ENCODE data around the gene SCFD2. TPM values are rescaled to one million over a fixed set of nuclear protein-coding genes. Genes with fewer than 3 reads are reported as not detected.
"Not testable (repeated sequence)": the region's sequence is repeated elsewhere in the genome, so short reads cannot be mapped to it uniquely, and the experiment has no call there.

The SCFD2 gene
- total and polyA plus RNA-seq, 8 donors, result 11.4 to 26.6 (median 13.7) TPM

DNA sequence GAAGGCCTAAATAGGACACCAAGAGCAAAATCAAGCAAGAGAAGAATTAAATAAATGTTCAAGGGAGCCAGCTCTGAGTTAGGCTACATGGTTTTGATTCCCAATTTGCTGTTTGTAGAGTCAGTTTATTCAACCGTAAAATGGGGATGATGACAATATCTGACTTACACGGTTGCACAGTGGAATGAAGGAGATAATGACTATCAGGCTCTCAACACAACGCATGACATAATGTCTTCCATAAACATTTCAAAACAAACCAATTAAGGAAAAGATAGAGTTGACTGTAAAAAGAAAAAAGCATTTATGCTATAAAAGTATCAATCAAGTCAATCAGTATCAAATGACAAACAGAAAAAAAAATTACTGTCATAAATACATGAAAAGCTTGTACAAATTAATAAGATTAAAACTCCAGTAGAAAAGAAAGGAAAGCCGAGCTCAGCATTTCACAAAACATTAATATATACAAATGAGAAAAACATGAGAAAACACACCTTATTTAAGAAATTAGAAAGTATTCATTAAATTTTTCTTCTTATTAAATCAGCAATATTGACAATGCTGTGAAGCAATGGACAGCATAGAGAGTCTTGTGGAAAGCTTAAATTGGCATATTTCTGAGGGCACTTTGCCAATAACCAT lies 179.0 kb downstream of the SCFD2 start:
- peaks cover 0 to 2% of the 10 kb centered on the region in 2 donors for H3K9me3 ChIP-seq
- H3K4me3 ChIP-seq, result no peak overlapping the region
- H3K27me3 ChIP-seq, result no peaks in the 10 kb centered on the region
- ATAC-seq, result no peak
- no peaks in the 10 kb centered on the region for H3K4me1 ChIP-seq
- no peak for DNase-seq
- no peak for TF ChIP-seq CTCF (IDR thresholded peaks at IDR 0.05)
- intact Hi-C loops (cut with DNase I), result no loop called here
- H3K36me3 ChIP-seq, result no peaks in the 10 kb centered on the region
- H3K27ac ChIP-seq, result no peak overlapping the region

- DNase-seq, result no peak
- Histone ChIP-seq H3K27me3 (no peaks in the 10 kb centered on the region), H3K36me3 (no peaks in the 10 kb centered on the region), H3K9me3 (peaks cover 0 to 2% of the 10 kb centered on the region in 2 donors), H3K27ac (peak overlapping the region in 1 of 2 donors; percentile 0), H3K4me3 (no peak overlapping the region), H3K4me1 (no peaks in the 10 kb centered on the region)
- intact Hi-C loops (cut with DNase I), result no loop called here
- no peak for ATAC-seq
- TF ChIP-seq CTCF (IDR thresholded peaks at IDR 0.05), result no peak
Measured at GRCh38 chr4:53185869-53186585, 179.8 kb downstream of the SCFD2 start.

GRCh38 chr4:53183754-53184153 lies 182.1 kb downstream of the SCFD2 start:
- Histone ChIP-seq H3K36me3 (no peaks in the 10 kb centered on the region), H3K4me1 (no peaks in the 10 kb centered on the region), H3K9me3 (peaks cover 0 to 5% of the 10 kb centered on the region in 2 donors), H3K4me3 (no peak overlapping the region), H3K27ac (no peak overlapping the region), H3K27me3 (no peaks in the 10 kb centered on the region)
- ATAC-seq, result no peak
- intact Hi-C loops (cut with DNase I), result no loop called here
- no peak for DNase-seq
- TF ChIP-seq CTCF (IDR thresholded peaks at IDR 0.05), result no peak

DNA sequence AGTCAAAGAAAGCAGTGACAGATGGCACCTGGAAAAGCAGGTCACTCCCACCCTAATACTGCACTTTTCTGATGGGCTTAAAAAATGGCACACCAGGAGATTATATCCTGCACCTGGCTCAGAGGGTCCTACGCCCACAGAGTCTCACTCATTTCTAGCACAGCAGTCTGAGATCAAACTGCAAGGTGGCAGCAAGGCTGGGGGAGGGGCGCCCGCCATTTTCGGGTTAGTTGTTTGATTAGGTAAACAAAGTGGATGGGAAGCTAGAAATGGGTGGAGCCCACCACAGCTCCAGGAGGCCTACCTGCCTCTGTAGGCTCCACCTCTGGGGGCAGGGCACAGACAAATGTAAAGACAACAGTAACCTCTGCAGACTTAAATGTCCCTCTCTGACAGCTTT lies 188.1 kb downstream of the SCFD2 start:
- H3K4me1 ChIP-seq; H3K27me3 ChIP-seq; H3K4me3 ChIP-seq; H3K27ac ChIP-seq; ATAC-seq; intact Hi-C loops (cut with DNase I); H3K36me3 ChIP-seq: not testable (repeated sequence)
- peak in 1 of 4 donors; percentile 37 for DNase-seq
- peaks cover 0 to 21% of the 10 kb centered on the region in 2 donors for H3K9me3 ChIP-seq

- Histone ChIP-seq H3K4me1 (no peaks in the 10 kb centered on the region), H3K27me3 (no peaks in the 10 kb centered on the region), H3K36me3 (no peaks in the 10 kb centered on the region), H3K9me3 (peaks cover 0 to 21% of the 10 kb centered on the region in 2 donors), H3K4me3 (no peak overlapping the region), H3K27ac (no peak overlapping the region)
- TF ChIP-seq CTCF (IDR thresholded peaks at IDR 0.05), result no peak
- no peak for ATAC-seq
- no peak for DNase-seq
- intact Hi-C loops (cut with DNase I), result no loop called here
Measured at GRCh38 chr4:53175640-53176039, 190.2 kb downstream of the SCFD2 start.

Measured in left lung (tissue), 10 donors.